SK-N-SH (cell line): ENCODE results near the gene PRLR. TPM values are rescaled to one million over a fixed set of nuclear protein-coding genes. Genes with fewer than 3 reads are reported as not detected.

Experiments
- CTCF ChIA-PET: fragments of 300-600, 350-600 bp; formaldehyde crosslinking; extraction: SDS; loops from one replicate; lab custom pipeline; 2021; lab: Yijun Ruan, JAX
- POLR2A ChIA-PET: fragments of 350-600 bp; sonication (Branson Sonifier 250); formaldehyde crosslinking; extraction: SDS; loops from one replicate; lab custom pipeline; 2020; ENCODE audit warnings: antibody characterized with exemption, inconsistent platforms; lab: Yijun Ruan, JAX
- DNase-seq: peaks from one replicate; pipeline ENCODE4 v3.0.0; 2012
- H2AFZ ChIP-seq: fragments of 200-600 bp; sonication (generic); 2 replicates; pipeline ENCODE4 v1.8.1; 2016; ENCODE audit warnings: antibody characterized with exemption, mild to moderate bottlenecking, low read depth
- H3F3A ChIP-seq: fragments of 200-600 bp; sonication (generic); replicated peaks from 2 replicates; pipeline ENCODE3; 2016; ENCODE audit warnings: antibody characterized with exemption, mild to moderate bottlenecking; ENCODE audit not compliant: insufficient read depth
- H3K27ac ChIP-seq, 2 experiments: fragments of 200-500 bp in 1 of 2; fragments of 200-600 bp in 1 of 2; sonication (Bioruptor generic) in 1 of 2; sonication (generic), shearing (Covaris generic) in 1 of 2; 2 replicates each; pipeline versions ENCODE4 v1.5.1 to v1.6.1; 2014 to 2016; ENCODE audit warnings: low read depth in 2 of 2, inconsistent platforms in 1 of 2, low read length in 1 of 2, mild to moderate bottlenecking in 1 of 2, mixed read lengths in 1 of 2
- H3K27me3 ChIP-seq: fragments of 200-600 bp; sonication (generic), shearing (Covaris generic); 2 replicates; pipeline ENCODE4 v1.6.1; 2016; ENCODE audit warnings: mixed run types; ENCODE audit not compliant: insufficient read depth
- H3K36me3 ChIP-seq, 2 experiments: fragments of 200-500 bp in 1 of 2; fragments of 200-600 bp in 1 of 2; sonication (Bioruptor generic) in 1 of 2; sonication (generic) in 1 of 2; replicated peaks in 1 of 2; 2 replicates each; pipeline versions ENCODE3 to v1.5.1; 2014 to 2016; ENCODE audit warnings: low read length in 1 of 2, mild to moderate bottlenecking in 1 of 2; ENCODE audit not compliant: insufficient read depth in 2 of 2, control insufficient read depth in 1 of 2
- H3K4me1 ChIP-seq, 2 experiments: fragments of 200-500 bp in 1 of 2; fragments of 200-600 bp in 1 of 2; sonication (Bioruptor generic) in 1 of 2; sonication (generic), shearing (Covaris generic) in 1 of 2; 2 replicates each; pipeline versions ENCODE4 v1.5.1 to v1.6.1; 2014 to 2016; ENCODE audit warnings: low read depth in 1 of 2, low read length in 1 of 2, mixed run types in 1 of 2; ENCODE audit not compliant: insufficient read depth in 2 of 2, control insufficient read depth in 1 of 2
- H3K4me2 ChIP-seq: fragments of 200-600 bp; sonication (generic), shearing (Covaris generic); 2 replicates; pipeline ENCODE4 v1.6.1; 2017; ENCODE audit warnings: mixed run types
- H3K4me3 ChIP-seq, 2 experiments: fragments of 200-500 bp in 1 of 2; fragments of 200-600 bp in 1 of 2; sonication (Bioruptor generic) in 1 of 2; sonication (generic), shearing (Covaris generic) in 1 of 2; 2 replicates each; pipeline versions ENCODE4 v1.5.1 to v1.8.1; 2014 to 2016; ENCODE audit warnings: low read depth in 2 of 2, inconsistent platforms in 1 of 2, low read length in 1 of 2, mild to moderate bottlenecking in 1 of 2, mixed read lengths in 1 of 2, moderate library complexity in 1 of 2
- H3K79me2 ChIP-seq: fragments of 200-600 bp; sonication (generic); 2 replicates; pipeline ENCODE4 v1.8.1; 2017; ENCODE audit warnings: mild to moderate bottlenecking; ENCODE audit not compliant: insufficient read depth
- H3K9ac ChIP-seq: fragments of 200-600 bp; sonication (generic); 2 replicates; pipeline ENCODE4 v1.6.1; 2017; ENCODE audit warnings: mixed run types
- H3K9me2 ChIP-seq: fragments of 200-600 bp; sonication (generic); 2 replicates; pipeline ENCODE4 v1.6.1; 2017; ENCODE audit warnings: mixed run types
- H3K9me3 ChIP-seq: fragments of 200-600 bp; sonication (generic); 2 replicates; pipeline ENCODE4 v1.6.1; 2017; ENCODE audit warnings: mixed run types, mild to moderate bottlenecking, moderate library complexity
- H4K20me1 ChIP-seq: fragments of 200-600 bp; sonication (generic); 2 replicates; pipeline ENCODE4 v1.6.1; 2017; ENCODE audit warnings: mild to moderate bottlenecking, mixed run types; ENCODE audit not compliant: insufficient read depth
- CHD2 ChIP-seq: fragments of 150-350 bp; IDR thresholded peaks from 2 replicates; pipeline ENCODE4 v1.6.1; 2018; ENCODE audit warnings: low read length; ENCODE audit not compliant: partially characterized antibody
- EZH2phosphoT487 ChIP-seq: fragments of 200-600 bp; sonication (generic); IDR thresholded peaks from 2 replicates; pipeline ENCODE4 v1.6.1; 2017; ENCODE audit warnings: low read depth, mixed run types, mild to moderate bottlenecking, antibody characterized with exemption, moderate library complexity, borderline replicate concordance
- FOSL2 ChIP-seq: IDR thresholded peaks from 2 replicates; pipeline ENCODE4 v1.4.0; 2012; ENCODE audit warnings: low read depth, mild to moderate bottlenecking, moderate library complexity, borderline replicate concordance
- MAX ChIP-seq: IDR thresholded peaks from 2 replicates; pipeline ENCODE4 v1.4.0; 2012; ENCODE audit warnings: low read depth
- NFIC ChIP-seq: IDR thresholded peaks from 2 replicates; pipeline ENCODE4 v1.4.0; 2012; ENCODE audit warnings: borderline replicate concordance
- POLR2AphosphoS5 ChIP-seq: IDR thresholded peaks from 2 replicates; pipeline ENCODE4 v1.6.1; 2012; ENCODE audit warnings: low read depth, low read length
- RAD21 ChIP-seq: IDR thresholded peaks from 2 replicates; pipeline ENCODE4 v1.6.1; 2012; ENCODE audit warnings: mild to moderate bottlenecking, low read length
- RCOR1 ChIP-seq: fragments of 150-350 bp; IDR thresholded peaks from 2 replicates; pipeline ENCODE4 v1.6.1; 2017; ENCODE audit warnings: antibody characterized with exemption, low read length
- SIN3A ChIP-seq: IDR thresholded peaks from 2 replicates; pipeline ENCODE4 v1.6.1; 2012; ENCODE audit warnings: low read depth, mild to moderate bottlenecking, low read length, moderate library complexity, borderline replicate concordance
- TCF12 ChIP-seq: IDR thresholded peaks from 2 replicates; pipeline ENCODE4 v1.4.0; 2012
- TEAD4 ChIP-seq: IDR thresholded peaks from 2 replicates; pipeline ENCODE4 v1.4.0; 2012; ENCODE audit warnings: mild to moderate bottlenecking, borderline replicate concordance; ENCODE audit not compliant: insufficient read depth
- YY1 ChIP-seq: IDR thresholded peaks from 2 replicates; pipeline ENCODE4 v1.4.0; 2012; ENCODE audit warnings: low read depth, mild to moderate bottlenecking
- WGBS: methylation state at CpG from one replicate; pipeline ENCODE4 v1.1.6; 2017; ENCODE audit warnings: low lambda C conversion rate; 5-methylcytosine and 5-hydroxymethylcytosine counted together
- polyA plus RNA-seq, 3 experiments: library from polyadenylated mRNA; depleted of rRNA; stranded (reverse); fragments of >200 nt; gene quantifications; 2 replicates each; pipeline ENCODE4 v1.2.3, GENCODE V29; 2012
- TF ChIP-seq, protein P1 (sequence below): IDR thresholded peaks from 2 replicates; pipeline ENCODE4 v1.6.1; 2012; ENCODE audit warnings: mild to moderate bottlenecking, low read depth, low read length, moderate library complexity
- TF ChIP-seq, protein P2 (sequence below): IDR thresholded peaks from 2 replicates; pipeline ENCODE4 v1.4.0; 2012; ENCODE audit warnings: low read depth, borderline replicate concordance

Gene PRLR
- polyA plus RNA-seq, 1 of the 3 experiments (the other 2 are of a cell fraction) = 0.13 TPM

DNA sequence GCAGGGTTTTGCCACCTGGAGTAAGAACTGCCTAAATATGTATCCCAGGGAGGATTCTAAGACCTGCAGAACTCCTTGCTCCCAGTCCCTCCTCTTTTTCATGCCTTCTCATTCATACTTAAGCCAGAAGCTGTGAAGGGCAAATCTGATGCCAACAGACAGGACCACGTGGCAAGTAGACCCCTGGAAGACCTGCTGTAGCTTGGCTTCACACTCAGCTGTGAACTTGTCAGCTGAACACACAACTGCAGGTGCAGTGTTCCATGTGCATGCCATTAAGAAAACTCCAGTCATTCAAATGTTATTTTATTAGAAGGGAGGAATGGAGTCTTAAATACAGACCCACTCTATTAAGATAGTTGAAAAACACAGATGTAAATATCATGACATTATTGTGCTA is 103.3 kb downstream of the PRLR start (continued):
- TF ChIP-seq, protein P1, sequence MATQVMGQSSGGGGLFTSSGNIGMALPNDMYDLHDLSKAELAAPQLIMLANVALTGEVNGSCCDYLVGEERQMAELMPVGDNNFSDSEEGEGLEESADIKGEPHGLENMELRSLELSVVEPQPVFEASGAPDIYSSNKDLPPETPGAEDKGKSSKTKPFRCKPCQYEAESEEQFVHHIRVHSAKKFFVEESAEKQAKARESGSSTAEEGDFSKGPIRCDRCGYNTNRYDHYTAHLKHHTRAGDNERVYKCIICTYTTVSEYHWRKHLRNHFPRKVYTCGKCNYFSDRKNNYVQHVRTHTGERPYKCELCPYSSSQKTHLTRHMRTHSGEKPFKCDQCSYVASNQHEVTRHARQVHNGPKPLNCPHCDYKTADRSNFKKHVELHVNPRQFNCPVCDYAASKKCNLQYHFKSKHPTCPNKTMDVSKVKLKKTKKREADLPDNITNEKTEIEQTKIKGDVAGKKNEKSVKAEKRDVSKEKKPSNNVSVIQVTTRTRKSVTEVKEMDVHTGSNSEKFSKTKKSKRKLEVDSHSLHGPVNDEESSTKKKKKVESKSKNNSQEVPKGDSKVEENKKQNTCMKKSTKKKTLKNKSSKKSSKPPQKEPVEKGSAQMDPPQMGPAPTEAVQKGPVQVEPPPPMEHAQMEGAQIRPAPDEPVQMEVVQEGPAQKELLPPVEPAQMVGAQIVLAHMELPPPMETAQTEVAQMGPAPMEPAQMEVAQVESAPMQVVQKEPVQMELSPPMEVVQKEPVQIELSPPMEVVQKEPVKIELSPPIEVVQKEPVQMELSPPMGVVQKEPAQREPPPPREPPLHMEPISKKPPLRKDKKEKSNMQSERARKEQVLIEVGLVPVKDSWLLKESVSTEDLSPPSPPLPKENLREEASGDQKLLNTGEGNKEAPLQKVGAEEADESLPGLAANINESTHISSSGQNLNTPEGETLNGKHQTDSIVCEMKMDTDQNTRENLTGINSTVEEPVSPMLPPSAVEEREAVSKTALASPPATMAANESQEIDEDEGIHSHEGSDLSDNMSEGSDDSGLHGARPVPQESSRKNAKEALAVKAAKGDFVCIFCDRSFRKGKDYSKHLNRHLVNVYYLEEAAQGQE = no peak
- TF ChIP-seq POLR2AphosphoS5 (no peak), YY1 (no peak), RCOR1 (no peak), NFIC (no peak), FOSL2 (no peak), MAX (no peak)

GRCh38 chr5:35125746-35126145 is 104.5 kb downstream of the PRLR start:
- Histone ChIP-seq H3K79me2 (no peaks in the 10 kb centered on the region), H3K9ac (no peak overlapping the region), H3K27me3 (no peaks in the 10 kb centered on the region), H3K27ac (no peak overlapping the region), H3F3A (peaks cover 4% of the 10 kb centered on the region), H3K9me3 (no peaks in the 10 kb centered on the region), H3K4me1 (peaks cover 0 to 10% of the 10 kb centered on the region in 2 experiments; a peak in 2 of 4 replicates), H2AFZ (no peak overlapping the region), H3K9me2 (no peaks in the 10 kb centered on the region), H3K4me2 (no peak overlapping the region), H3K36me3 (no peaks in the 10 kb centered on the region), H3K4me3 (no peak overlapping the region), H4K20me1 (no peaks in the 10 kb centered on the region)
- POLR2A ChIA-PET = no interaction called here
- TF ChIP-seq EZH2phosphoT487 = no peak
- TF ChIP-seq TEAD4 = no peak
- TF ChIP-seq TCF12 = no peak
- no peak for TF ChIP-seq CHD2
- TF ChIP-seq, protein P2, sequence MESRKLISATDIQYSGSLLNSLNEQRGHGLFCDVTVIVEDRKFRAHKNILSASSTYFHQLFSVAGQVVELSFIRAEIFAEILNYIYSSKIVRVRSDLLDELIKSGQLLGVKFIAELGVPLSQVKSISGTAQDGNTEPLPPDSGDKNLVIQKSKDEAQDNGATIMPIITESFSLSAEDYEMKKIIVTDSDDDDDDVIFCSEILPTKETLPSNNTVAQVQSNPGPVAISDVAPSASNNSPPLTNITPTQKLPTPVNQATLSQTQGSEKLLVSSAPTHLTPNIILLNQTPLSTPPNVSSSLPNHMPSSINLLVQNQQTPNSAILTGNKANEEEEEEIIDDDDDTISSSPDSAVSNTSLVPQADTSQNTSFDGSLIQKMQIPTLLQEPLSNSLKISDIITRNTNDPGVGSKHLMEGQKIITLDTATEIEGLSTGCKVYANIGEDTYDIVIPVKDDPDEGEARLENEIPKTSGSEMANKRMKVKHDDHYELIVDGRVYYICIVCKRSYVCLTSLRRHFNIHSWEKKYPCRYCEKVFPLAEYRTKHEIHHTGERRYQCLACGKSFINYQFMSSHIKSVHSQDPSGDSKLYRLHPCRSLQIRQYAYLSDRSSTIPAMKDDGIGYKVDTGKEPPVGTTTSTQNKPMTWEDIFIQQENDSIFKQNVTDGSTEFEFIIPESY = no peak
- no peak for TF ChIP-seq SIN3A
- no peak for TF ChIP-seq RAD21
- CTCF ChIA-PET = no interaction called here
- WGBS = 36% methylated on average over 2 of the region's 2 CpGs
- no peak for DNase-seq
